NCI-H748 (cell line): ENCODE data around the gene STC2.

Source experiments
- DNase-seq: peaks from one replicate; lab custom pipeline; 2025; ENCODE audit not compliant: unreplicated experiment; lab: John Stamatoyannopoulos, UW

The STC2 gene

DNA sequence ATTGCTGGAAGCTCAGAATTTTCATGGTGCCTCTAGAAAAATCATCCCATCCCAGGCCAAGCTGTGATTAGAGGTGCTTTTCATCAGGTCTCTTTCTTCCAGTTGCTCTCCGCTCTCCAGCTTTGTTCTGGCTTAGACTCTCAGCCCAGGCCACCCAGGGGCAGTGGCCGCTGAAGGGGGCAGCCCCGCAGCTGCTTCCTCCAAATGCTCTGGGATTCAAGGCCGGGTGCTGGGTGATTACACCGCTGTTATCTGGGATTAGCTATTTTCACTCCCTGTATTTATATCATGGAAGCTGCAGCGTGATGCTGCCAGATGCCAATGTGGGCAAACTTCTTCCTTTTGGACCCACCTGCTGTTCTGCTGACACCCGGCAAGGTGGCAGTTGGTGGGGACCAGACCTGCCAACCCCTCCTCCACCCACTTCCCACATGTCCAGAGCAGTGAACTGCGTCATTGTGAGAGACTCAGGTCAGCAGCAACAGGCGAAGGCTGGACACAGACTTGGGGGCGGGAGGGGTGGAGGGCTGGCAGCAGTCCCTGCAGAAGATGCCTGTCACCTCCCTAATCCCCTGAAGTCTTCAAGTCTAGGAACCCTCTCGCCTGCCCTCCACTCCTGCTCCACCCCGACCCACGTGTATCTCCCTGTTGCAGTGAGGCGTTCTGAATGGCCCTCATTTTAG, 59.3 kb downstream of the STC2 start:
- no peak for DNase-seq

DNA sequence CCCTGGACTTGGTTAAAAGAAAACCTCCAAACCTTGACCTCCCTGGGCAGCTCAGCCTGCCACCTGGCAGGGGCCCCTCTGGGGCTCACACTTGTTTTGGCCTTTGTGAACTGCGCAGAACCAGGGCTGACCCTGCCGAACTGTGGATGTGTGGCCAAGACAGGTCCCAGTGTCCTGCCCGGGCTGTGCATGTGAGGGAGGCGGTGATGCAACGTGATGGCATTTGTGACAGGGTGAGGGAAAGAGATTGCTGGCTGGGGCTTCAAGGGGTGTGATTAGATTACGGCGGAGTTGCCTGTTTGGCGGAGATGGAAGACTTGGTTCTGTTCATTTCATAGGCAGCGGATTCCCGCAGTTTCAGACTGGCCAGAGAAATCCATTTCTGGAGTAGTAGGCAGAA, 62.8 kb downstream of the STC2 start:
- no peak for DNase-seq
